ENCODE results near the gene CASZ1.

The CASZ1 gene

DNA sequence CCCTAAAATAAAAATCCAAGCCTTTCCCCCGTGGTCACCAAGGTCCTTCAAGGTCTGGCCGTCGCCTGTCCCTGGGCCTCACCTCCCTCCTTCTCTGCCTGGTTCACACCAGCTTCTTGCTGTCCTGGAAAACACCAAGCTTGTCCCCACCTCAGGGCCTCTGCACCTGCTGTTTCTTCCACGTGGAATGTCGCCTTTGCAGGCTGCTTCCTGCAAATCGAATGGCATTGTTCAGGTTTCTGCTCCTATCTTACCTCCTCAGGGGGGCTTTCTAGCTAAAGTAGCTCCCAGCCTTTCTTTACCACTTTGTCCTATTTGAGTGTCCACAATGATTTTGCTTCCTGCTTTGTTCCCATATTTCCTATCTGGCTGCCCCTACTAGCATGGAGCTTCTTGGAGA is 3.3 kb upstream of the CASZ1 start:
- Histone ChIP-seq H3F3A (ENCODE audit: insufficient read depth) (no peaks in the 10 kb centered on the region), H3K27ac (ENCODE audit: low read depth, low read length) (no peak overlapping the region), H3K9ac (ENCODE audit: low read length) (no peak overlapping the region), H3K9me2 (replicated peaks; ENCODE audit: insufficient read depth, low read length) (no peaks in the 10 kb centered on the region), H3K4me3 (ENCODE audit: insufficient read depth, low read length, poor library complexity, severe bottlenecking) (no peak overlapping the region), H3K36me3 (ENCODE audit: low read length) (no peaks in the 10 kb centered on the region), H3K27me3 (ENCODE audit: low read length) (no peaks in the 10 kb centered on the region), H2AFZ (ENCODE audit: low read depth, low read length, severe bottlenecking) (no peak overlapping the region), H3K79me2 (ENCODE audit: insufficient read depth, low read length) (no peaks in the 10 kb centered on the region), H4K20me1 (ENCODE audit: low read depth, low read length) (no peaks in the 10 kb centered on the region), H3K9me3 (ENCODE audit: insufficient read depth, low read length) (no peaks in the 10 kb centered on the region), H3K4me2 (ENCODE audit: low read depth, low read length, poor library complexity, severe bottlenecking) (no peak overlapping the region)
- TF ChIP-seq, protein P1, sequence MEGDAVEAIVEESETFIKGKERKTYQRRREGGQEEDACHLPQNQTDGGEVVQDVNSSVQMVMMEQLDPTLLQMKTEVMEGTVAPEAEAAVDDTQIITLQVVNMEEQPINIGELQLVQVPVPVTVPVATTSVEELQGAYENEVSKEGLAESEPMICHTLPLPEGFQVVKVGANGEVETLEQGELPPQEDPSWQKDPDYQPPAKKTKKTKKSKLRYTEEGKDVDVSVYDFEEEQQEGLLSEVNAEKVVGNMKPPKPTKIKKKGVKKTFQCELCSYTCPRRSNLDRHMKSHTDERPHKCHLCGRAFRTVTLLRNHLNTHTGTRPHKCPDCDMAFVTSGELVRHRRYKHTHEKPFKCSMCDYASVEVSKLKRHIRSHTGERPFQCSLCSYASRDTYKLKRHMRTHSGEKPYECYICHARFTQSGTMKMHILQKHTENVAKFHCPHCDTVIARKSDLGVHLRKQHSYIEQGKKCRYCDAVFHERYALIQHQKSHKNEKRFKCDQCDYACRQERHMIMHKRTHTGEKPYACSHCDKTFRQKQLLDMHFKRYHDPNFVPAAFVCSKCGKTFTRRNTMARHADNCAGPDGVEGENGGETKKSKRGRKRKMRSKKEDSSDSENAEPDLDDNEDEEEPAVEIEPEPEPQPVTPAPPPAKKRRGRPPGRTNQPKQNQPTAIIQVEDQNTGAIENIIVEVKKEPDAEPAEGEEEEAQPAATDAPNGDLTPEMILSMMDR (IDR thresholded peaks at IDR 0.05; ENCODE audit: insufficient read depth, low read length, poor library complexity, severe bottlenecking) = no peak

DNA sequence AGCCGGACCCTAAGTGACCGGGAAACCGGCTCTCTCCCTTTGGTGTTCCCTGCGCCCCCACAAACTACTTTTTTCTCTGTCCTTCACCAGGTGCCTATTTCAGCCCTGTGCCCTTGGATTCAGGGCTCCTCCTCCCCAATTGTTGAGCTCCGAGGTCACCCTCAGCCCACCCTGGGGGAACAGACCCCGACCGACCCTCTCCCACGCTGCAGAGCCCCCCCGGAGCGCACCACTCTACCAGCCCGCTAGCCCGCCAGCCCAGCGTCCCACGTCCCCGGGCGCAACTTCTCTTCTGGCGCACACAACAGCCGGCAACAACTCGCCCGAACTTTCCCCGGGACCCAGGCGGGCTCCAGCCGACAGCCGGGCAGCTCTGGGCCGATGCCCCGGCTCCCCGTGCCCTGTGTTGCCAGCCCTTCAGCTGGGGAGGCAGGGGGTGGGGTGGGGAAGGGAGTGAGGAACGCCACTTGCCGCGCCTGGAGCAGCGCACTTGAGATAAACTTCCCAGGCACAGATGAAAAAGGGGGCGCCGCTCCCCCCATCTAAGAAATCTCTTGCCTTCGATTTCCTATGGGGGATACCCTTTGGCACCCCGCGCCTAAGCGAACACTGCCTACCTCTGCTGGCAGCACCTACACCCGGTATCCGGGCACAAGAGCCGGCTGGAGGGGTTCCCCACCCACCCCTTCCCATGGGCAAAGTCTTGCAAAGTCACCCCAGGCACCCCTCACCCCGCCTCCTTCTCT is 997 bp downstream of the CASZ1 start:
- Histone ChIP-seq H3K9ac (ENCODE audit: low read length) (no peak overlapping the region), H3K4me2 (ENCODE audit: low read depth, low read length, poor library complexity, severe bottlenecking) (no peak overlapping the region), H3K27ac (ENCODE audit: low read depth, low read length) (no peak overlapping the region)

DNA sequence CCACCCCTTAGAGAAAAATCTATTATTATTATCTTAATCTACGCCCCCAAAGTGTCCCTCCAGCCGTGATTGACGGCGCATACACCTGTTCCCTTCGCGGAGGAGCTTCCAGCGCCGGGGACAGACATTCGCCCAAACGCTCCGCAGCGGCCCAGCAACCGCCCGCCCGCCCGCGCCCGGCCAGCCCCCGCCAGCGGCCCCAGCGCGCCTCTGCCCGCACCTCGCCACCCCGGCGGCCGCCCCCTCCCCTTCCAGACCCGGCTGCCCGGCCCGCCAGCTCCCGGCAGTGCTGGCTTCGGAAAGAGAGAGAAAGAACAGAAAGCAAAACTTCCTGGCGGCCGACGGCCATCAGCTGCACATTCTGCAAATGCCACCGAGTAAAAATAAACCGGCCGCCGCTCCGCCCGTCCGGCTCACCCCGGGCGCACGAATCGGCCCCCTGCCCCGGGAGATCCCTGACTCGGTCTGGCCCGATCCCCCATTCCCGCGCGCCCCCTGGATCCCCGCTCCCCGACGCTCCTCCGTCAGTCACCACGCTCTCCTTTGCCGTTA is 1.6 kb downstream of the CASZ1 start:
- Histone ChIP-seq H3K9me2 (replicated peaks; ENCODE audit: insufficient read depth, low read length) (no peaks in the 10 kb centered on the region), H3K27me3 (ENCODE audit: low read length) (no peaks in the 10 kb centered on the region), H3K9ac (ENCODE audit: low read length) (no peak overlapping the region), H3K27ac (ENCODE audit: low read depth, low read length) (no peak overlapping the region), H3K79me2 (ENCODE audit: insufficient read depth, low read length) (no peaks in the 10 kb centered on the region), H3K4me2 (ENCODE audit: low read depth, low read length, poor library complexity, severe bottlenecking) (no peak overlapping the region), H3K36me3 (ENCODE audit: low read length) (no peaks in the 10 kb centered on the region), H3K9me3 (ENCODE audit: insufficient read depth, low read length) (no peaks in the 10 kb centered on the region), H3K4me3 (ENCODE audit: insufficient read depth, low read length, poor library complexity, severe bottlenecking) (no peak overlapping the region), H4K20me1 (ENCODE audit: low read depth, low read length) (no peaks in the 10 kb centered on the region; the same call in 1 of the 2 replicates), H3F3A (ENCODE audit: insufficient read depth) (no peaks in the 10 kb centered on the region), H2AFZ (ENCODE audit: low read depth, low read length, severe bottlenecking) (no peak overlapping the region)
- TF ChIP-seq EZH2phosphoT487 (conservative IDR thresholded peaks at IDR 0.05; ENCODE audit: low read length) = no peak
- TF ChIP-seq, protein P1 (IDR thresholded peaks at IDR 0.05; ENCODE audit: insufficient read depth, low read length, poor library complexity, severe bottlenecking) = no peak

More for the DNA sequence above, 997 bp downstream of the CASZ1 start:
- no peaks in the 10 kb centered on the region for H3K36me3 ChIP-seq (ENCODE audit: low read length)
- H4K20me1 ChIP-seq (ENCODE audit: low read depth, low read length) = no peaks in the 10 kb centered on the region; the same call in 1 of the 2 replicates
- no peaks in the 10 kb centered on the region for H3K27me3 ChIP-seq (ENCODE audit: low read length)
- no peaks in the 10 kb centered on the region for H3K9me2 ChIP-seq (replicated peaks; ENCODE audit: insufficient read depth, low read length)
- H3K9me3 ChIP-seq (ENCODE audit: insufficient read depth, low read length) = no peaks in the 10 kb centered on the region
- no peaks in the 10 kb centered on the region for H3F3A ChIP-seq (ENCODE audit: insufficient read depth)
- TF ChIP-seq, protein P1 (IDR thresholded peaks at IDR 0.05; ENCODE audit: insufficient read depth, low read length, poor library complexity, severe bottlenecking) = no peak
- no peak for TF ChIP-seq EZH2phosphoT487 (conservative IDR thresholded peaks at IDR 0.05; ENCODE audit: low read length)
- H3K4me3 ChIP-seq (ENCODE audit: insufficient read depth, low read length, poor library complexity, severe bottlenecking) = no peak overlapping the region
- H2AFZ ChIP-seq (ENCODE audit: low read depth, low read length, severe bottlenecking) = no peak overlapping the region
- no peaks in the 10 kb centered on the region for H3K79me2 ChIP-seq (ENCODE audit: insufficient read depth, low read length)
